Umbilical cord (tissue), 2 donors: ENCODE measurements around the gene NAIF1. TPM values are rescaled to one million over a fixed set of nuclear protein-coding genes. Genes with fewer than 3 reads are reported as not detected.
"Not testable (repeated sequence)": the region's sequence is repeated elsewhere in the genome, so short reads cannot be mapped to it uniquely, and the experiment has no call there.

Source experiments
- DNase-seq: peaks from one replicate; pipeline ENCODE4 v3.0.0-alpha.2; 2015; ENCODE audit warnings: low spot score
- total RNA-seq: library from RNA; depleted of rRNA; stranded (reverse); fragments of >200 nt; gene quantifications from one replicate; pipeline ENCODE4 v1.2.3, GENCODE V29; 2014; ENCODE audit warnings: low replicate concordance; ENCODE audit not compliant: insufficient read depth

NAIF1 gene, protein sequence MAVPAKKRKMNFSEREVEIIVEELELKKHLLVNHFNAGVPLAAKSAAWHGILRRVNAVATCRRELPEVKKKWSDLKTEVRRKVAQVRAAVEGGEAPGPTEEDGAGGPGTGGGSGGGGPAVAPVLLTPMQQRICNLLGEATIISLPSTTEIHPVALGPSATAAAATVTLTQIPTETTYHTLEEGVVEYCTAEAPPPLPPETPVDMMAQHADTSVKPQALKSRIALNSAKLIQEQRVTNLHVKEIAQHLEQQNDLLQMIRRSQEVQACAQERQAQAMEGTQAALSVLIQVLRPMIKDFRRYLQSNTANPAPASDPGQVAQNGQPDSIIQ
- total RNA-seq: 7.5 TPM

DNA sequence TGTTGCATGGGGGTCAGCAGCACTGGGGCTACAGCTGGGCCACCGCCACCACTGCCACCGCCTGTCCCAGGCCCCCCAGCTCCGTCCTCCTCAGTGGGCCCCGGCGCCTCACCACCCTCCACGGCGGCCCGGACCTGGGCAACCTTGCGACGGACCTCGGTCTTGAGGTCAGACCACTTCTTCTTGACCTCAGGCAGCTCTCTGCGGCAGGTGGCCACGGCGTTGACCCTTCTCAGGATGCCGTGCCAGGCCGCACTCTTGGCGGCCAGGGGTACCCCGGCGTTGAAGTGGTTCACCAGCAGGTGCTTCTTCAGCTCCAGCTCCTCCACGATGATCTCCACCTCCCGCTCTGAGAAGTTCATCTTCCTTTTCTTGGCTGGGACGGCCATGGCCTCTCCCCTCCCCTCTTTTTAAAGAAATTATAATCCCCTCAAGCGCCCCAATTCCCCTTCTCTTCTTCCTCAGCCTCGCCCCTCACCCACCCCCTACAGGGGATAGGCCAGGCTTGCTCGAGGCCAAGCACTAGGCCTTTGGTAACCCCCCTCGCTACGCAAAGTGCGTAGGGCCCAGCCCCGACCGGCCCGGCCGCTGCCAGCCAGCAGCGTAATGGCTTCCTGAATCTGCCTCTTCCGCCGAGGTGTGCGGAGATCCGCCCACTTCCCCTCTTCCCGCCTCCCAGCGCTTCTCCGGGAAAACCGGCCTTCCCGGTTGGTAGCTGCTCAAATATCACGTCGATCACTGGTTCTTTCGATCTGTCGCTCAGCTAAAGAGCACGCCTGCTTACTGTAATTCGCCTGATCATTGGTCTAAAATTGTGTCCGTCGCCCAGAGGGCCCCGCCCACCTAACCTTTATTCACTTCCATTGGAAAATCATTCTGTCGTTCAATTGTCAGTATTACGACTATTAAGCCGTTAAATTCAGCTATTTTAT lies at the start of gene NAIF1:
Gene NAIF1 (minus strand): TSS at position 608 of the 932 bp plus-strand sequence. CDS start 219 bp downstream, at position 389.
- DNase-seq: peak; percentile 100

DNA sequence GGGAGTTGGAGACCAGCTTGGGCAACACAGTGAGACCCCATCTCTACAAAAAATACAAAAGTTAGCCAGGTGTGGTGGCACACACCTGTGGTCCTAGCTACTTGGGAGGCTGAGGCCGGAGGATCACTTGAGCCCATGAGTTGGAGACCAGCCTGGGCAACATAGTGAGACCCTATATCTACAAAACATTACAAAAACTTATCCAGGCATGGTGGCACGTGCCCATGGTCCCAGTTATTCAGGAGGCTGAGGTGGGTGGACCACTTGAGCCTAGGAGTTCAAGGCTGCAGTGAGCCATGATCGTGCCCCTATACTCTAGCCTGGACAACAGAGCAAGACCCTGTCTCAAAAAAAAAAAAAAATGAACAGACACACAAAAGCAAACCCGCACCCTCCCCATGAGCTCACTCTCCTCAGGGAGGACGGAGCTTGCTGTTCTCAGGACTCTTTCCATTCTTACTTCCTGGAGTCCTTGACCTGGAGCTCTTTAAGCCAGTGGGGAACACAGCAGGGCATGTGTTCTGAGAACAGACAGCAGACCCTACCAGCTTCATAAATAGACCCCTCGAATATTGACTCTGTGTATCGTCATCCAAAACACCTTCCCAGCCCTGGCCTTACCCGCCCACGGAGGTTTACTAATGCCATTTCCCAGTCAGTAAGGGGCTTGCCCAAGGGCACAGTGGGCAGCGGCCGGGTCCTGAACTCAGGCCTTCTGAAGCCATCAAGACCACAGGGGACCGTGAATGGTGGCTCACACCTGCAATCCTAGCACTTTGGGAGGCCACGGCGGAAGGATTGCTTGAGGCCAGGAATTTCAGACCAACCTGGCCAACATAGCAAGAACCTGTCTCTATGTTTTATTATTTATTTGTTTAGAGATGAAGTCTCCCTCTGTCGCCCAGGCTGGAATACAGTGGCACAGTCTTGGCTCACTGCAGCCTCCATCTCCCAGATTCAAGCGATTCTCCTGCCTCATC lies 49.3 kb upstream of the NAIF1 start:
- no peak for DNase-seq

DNA sequence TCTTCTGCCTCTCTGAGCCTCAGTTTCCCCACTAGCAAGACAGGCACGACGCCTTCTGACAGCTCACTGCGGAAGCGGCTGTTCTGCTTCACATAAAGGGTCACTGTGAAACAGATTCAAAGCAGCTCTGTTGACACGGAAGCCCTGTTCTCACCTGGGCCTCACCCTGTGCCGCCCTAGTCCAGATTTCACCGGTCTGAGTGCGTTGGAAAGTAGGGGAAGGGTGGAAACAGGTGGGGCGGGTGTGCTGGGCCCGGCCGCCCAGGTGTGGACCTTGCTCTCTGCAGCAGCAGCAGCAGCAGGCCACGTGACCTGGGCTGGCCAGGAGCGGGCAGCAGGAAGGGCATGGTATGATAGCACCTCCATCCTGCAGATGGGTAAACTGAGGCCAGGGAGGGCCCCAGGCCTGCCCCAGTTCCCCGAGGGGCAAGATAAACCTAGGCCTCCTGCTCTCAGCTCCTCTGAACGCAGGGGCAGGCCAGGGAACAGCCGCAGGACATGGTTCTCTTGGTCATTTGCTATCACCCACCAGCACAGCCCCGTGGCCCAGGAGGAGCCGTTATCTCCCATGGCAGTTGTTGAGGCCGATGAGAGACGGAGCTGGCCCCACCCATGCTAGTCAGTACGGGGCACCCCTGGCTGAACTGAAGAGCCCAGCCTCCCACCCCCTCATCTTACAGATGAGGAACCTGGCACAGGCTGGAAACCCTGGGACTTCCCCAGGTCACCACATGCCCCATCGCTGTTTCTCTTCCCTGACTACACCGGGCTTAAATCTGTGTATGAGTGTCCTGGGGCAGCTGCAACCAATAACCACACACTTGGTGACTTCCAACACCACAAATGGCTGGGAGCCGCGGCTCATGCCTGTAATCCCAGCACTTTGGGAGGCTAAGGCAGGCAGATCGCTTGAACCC lies 48.3 kb upstream of the NAIF1 start:
- DNase-seq: no peak

DNA sequence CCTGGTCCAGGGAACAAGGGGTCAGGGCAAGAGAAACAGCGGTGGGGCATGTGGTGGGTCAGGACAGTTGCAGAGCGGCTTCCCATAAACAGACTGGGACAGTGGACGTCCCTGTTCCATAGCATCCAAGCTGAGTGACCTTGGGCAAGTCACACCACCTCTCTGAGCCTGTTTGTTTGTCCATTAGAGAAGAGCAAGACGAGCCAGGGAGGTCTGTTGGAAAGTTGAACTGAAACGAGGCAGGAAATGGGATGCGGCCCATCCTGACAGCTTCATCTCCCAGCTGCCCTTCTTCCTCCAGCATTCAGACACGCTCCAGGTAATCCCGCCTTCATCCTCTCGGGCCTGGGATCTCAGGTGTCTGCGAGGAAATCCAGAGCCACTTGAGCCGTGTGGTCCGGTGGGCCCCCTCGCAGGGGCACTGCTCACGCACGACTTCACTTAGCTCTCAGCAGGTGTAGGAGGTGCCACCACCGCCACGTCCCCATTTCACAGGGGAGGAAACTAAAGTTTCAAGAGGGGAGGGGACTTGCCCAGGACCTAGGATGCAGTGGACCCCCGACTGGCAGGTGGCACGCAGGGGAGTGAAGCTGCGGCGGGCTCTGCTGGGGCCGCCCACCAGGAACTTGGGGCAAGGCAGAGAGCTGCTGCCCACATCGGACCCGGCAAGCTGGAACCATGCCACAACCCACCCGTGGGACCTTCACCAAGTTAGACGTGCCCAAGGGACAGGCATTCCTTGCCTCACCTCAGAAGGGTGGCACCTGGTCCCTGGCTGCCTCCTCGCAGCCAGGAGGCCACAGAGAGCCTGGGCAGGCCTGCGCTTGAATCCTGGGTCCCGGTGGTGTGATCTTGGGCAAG lies 47.4 kb upstream of the NAIF1 start:
- DNase-seq: no peak

DNA sequence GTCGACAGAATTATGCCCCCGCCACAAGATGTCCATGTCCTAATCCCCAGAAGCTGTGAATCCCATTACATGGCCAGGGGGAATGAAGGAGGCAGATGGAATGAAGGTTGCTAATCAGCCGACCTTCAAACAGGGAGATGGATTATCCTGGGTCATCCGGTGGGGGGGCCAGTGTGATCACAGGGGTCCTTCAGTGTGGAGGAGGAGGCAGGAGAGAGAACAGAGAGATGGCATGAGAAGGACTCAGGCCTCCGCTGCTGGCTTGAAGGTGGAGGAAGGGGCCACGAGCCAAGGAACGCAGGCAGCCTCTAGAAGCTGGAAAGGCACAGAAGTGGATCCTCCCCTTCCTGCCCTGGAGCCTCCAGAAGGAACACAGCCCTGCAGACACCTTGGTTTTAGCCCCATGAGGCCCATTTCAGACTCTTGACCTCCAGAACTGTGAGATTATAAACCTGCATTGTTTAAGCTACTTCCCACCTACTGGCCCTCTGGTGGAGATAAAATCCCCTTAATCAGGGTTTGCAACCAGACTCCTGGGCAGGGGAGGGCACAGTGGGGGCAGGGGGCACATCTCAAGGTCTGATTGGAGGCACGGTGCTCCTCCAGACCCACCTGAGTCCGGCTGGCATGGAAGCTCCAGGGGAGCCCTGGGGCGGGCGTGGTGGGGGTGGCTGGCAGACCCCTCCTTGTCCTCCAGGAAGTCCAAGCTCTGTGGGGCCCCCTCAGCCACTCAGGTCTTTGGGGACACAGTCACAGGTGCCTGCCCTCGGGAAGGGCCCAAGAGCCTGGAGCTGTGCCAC lies 46.6 kb upstream of the NAIF1 start:
- DNase-seq: no peak

DNA sequence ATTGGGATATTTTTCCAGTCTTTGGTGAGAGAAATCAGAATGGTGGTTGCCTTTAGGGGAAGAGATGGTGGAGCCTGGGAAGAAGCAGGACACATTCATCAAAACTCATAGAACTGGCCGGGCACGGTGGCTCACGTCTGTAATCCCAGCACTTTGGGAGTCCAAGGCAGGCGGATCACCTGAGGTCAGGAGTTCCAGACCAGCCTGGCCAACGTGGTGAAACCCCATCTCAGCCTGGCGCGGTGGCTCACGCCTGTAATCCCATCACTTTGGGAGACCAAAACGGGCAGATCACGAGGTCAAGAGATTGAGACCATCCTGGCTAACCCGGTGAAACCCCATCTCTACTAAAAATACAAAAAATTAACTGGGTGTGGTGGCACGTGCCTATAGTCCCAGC lies 44.6 kb upstream of the NAIF1 start:
- DNase-seq: not testable (repeated sequence)

DNA sequence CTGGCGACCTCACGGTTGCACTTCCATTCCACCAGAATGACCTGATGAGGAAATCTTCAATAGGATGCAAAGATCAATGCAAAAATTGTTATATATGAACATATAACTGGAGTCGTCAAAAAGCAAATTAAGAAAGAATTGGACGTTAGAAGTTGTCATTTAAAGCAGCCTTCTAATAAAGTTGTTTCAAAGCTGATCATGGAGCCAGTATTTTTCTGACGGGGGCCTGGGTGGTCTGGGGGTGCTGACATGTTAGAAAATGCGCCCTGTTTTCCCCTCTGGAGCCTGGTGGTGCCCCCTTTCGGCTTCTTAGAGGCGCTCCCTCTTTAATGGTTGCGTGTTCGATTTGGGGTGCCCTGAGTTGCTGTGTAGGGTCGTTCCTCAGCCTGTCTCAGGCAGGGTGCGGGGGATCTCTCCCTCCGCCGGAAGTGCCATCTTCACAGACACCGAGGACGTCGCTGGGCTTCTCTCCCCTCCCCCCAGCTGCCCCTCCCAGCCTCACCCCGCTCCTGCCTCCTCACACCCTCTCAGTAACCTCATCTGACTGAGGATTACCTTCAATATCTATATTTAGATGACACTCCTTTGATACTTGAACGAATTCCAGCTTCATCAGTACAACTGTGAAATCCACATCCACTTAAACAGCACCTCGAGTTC lies 42.1 kb upstream of the NAIF1 start:
- DNase-seq: no peak

DNA sequence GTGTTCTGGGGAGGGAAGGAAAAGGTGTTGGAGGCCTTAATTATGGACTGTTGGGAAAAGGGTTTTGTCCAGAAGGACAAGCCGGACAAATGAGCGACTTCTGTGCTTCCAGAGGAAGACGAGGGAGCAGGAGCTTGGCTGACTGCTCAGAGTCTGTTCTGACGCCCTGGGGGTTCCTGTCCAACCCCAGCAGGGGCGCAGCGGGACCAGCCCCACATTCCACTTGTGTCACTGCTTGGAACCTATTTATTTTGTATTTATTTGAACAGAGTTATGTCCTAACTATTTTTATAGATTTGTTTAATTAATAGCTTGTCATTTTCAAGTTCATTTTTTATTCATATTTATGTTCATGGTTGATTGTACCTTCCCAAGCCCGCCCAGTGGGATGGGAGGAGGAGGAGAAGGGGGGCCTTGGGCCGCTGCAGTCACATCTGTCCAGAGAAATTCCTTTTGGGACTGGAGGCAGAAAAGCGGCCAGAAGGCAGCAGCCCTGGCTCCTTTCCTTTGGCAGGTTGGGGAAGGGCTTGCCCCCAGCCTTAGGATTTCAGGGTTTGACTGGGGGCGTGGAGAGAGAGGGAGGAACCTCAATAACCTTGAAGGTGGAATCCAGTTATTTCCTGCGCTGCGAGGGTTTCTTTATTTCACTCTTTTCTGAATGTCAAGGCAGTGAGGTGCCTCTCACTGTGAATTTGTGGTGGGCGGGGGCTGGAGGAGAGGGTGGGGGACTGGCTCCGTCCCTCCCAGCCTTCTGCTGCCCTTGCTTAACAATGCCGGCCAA lies 41.3 kb upstream of the NAIF1 start:
- no peak for DNase-seq

DNA sequence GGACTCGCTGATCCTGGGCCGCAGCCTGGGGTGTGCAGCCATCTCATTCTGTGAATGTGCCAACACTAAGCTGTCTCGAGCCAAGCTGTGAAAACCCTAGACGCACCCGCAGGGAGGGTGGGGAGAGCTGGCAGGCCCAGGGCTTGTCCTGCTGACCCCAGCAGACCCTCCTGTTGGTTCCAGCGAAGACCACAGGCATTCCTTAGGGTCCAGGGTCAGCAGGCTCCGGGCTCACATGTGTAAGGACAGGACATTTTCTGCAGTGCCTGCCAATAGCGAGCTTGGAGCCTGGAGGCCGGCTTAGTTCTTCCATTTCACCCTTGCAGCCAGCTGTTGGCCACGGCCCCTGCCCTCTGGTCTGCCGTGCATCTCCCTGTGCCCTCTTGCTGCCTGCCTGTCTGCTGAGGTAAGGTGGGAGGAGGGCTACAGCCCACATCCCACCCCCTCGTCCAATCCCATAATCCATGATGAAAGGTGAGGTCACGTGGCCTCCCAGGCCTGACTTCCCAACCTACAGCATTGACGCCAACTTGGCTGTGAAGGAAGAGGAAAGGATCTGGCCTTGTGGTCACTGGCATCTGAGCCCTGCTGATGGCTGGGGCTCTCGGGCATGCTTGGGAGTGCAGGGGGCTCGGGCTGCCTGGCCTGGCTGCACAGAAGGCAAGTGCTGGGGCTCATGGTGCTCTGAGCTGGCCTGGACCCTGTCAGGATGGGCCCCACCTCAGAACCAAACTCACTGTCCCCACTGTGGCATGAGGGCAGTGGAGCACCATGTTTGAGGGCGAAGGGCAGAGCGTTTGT lies 40.5 kb upstream of the NAIF1 start:
- no peak for DNase-seq

DNA sequence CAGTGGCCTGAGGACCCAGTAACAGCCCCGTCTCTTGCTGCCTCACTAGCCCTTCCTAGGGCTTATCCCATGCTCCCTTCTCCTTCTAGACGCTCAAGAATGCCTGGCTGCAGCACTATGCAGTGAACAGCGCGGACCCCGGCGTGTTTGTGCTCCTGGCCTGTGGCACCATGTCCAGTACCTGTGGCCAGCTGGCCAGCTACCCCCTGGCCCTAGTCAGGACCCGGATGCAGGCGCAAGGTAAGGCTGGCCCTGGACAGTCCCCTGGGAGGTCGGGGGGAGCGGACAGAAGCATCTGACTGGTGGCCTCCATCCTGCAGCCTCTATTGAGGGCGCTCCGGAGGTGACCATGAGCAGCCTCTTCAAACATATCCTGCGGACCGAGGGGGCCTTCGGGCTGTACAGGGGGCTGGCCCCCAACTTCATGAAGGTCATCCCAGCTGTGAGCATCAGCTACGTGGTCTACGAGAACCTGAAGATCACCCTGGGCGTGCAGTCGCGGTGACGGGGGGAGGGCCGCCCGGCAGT lies 39.9 kb upstream of the NAIF1 start:
- DNase-seq: no peak

DNA sequence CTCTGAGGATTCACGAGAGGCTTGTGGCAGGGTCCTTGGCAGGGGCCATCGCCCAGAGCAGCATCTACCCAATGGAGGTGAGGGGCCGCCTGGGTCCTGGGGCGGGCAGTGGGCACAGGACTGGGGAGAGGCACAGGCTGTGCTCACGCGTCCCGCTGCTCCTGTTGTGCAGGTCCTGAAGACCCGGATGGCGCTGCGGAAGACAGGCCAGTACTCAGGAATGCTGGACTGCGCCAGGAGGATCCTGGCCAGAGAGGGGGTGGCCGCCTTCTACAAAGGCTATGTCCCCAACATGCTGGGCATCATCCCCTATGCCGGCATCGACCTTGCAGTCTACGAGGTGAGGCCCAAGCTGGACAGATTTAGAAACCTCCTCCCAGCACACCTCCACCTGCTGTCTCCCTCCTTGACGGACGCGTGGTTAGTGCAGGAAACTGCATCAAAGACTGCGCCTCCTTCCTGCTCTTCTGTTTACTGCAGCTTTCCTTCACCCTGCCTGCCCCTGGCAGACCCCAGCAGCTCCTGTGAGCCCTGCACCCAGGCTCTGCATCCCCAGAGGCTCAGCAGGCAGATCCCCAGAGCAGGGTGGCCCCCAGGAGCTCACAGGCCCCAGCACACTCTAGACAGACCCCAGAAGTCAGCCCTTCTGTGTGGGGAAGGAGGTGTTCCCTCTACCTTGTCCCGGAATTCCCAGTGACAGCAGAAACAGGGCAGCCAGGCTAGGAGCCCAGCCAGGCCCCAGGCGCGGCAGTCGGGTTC lies 39.2 kb upstream of the NAIF1 start:
- DNase-seq: no peak

DNA sequence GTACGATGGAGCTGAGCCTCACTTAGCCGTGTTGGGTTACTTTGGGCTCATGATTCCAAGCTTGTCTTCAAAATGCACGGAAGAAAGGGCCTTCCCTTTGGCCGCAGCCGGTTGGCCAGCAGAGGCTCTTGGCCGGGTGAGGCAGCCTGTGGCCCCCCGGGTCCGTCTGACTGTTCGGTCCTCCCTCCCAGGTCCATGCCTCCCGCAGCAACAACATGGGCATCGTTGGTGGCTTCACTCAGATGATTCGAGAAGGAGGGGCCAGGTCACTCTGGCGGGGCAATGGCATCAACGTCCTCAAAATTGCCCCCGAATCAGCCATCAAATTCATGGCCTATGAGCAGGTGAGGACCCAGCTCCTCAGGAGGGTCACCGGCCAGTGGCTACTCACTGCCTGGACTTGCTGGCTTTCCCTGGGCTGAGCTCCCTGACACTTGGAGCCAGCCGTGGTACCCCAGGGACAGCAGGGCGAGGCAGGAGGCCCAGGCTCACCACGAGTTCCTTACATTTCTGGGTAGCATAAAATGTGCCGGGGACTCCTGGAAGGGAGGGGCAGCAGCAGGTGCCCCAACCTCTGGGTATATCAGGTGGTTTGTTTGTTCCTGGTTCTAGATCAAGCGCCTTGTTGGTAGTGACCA lies 38.5 kb upstream of the NAIF1 start:
- DNase-seq: no peak

DNA sequence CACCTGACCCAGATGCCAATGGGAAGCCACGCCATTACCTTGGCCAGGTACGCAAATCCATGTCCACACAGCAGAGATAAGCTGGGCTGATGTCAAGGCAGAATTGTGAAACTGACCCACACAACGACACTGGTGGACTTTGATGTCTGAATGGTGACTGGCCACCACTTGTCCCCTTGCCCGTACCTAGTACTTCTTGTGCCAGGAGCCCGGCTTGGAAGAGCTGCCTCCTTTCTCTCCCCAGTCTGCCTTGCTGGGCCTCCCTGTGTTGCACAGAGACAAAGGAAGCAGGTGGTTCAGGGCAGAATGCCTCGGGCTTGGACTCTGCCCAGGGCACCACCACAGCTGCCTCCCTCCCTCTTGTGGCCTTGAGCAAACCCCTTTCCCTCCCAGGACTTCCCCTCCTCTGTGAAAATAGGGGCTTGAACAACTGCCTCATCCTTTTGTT lies 37.1 kb upstream of the NAIF1 start:
- DNase-seq: no peak

DNA sequence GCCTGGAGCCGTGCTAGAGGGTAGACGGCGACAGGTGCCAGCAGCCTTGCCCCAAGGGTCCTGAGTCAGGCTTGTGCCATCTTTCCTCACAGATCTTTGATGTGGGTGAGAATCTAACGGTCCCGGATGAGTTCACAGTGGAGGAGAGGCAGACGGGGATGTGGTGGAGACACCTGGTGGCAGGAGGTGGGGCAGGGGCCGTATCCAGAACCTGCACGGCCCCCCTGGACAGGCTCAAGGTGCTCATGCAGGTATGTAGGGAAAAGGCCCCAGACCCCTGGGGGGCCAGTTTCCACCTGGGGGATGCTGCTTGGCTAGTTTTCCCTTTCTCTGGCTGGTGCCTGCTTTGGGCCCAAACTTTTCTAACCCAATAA lies 36.5 kb upstream of the NAIF1 start:
- DNase-seq: no peak
